HUES48 (cell line): ENCODE results near the gene DLG2.

ENCODE experiments used
- H3K27ac ChIP-seq: one replicate; pipeline ENCODE4 v1.7.0; 2013; ENCODE audit warnings: low read depth, low read length, inconsistent platforms
- H3K27me3 ChIP-seq: 2 replicates; pipeline ENCODE4 v1.6.1; 2013; ENCODE audit warnings: mild to moderate bottlenecking, low read length; ENCODE audit not compliant: control insufficient read depth, insufficient read depth
- H3K36me3 ChIP-seq: 2 replicates; pipeline ENCODE4 v1.6.1; 2013; ENCODE audit warnings: low read length; ENCODE audit not compliant: control insufficient read depth, insufficient read depth
- H3K4me1 ChIP-seq: 2 replicates; pipeline ENCODE4 v1.6.1; 2013; ENCODE audit warnings: mild to moderate bottlenecking, low read length; ENCODE audit not compliant: control insufficient read depth, insufficient read depth
- H3K4me3 ChIP-seq: 2 replicates; pipeline ENCODE4 v1.5.1; 2013; ENCODE audit warnings: mild to moderate bottlenecking, low read depth, low read length
- H3K9ac ChIP-seq: 2 replicates; pipeline ENCODE4 v1.6.1; 2013; ENCODE audit warnings: mild to moderate bottlenecking, low read depth, low read length, moderate library complexity
- H3K9me3 ChIP-seq: 2 replicates; pipeline ENCODE4 v1.6.1; 2013; ENCODE audit warnings: low read length; ENCODE audit not compliant: control insufficient read depth, insufficient read depth

The DLG2 gene

GRCh38 chr11:83813296-83813695 lies 1813.8 kb downstream of the DLG2 start:
- no peaks in the 10 kb centered on the region for H3K27me3 ChIP-seq
- no peak overlapping the region for H3K4me3 ChIP-seq

DNA sequence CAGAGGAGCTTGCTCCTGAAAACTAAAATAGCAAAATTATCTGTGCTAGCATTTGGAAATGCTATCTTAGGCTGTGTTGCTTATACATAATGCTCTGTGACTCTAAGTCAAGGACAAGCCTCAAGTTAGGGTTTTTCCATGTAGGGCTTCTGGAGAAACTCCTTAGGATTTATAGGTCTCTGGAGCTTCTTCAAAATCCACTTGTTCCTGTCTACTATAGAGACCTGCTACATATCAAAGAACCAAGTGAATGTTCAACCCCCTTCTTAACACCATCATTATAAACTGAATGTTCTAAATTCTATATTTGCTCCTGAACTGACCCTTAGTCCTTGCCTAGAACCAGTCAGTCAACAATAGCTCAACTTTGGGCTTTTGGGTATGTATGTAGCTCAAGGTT lies 1817.9 kb downstream of the DLG2 start:
- Histone ChIP-seq H3K27ac (no peak overlapping the region), H3K27me3 (no peaks in the 10 kb centered on the region), H3K4me1 (no peaks in the 10 kb centered on the region)

More at GRCh38 chr11:83813296-83813695, 1813.8 kb downstream of the DLG2 start:
- Histone ChIP-seq H3K27ac (no peak overlapping the region), H3K36me3 (no peaks in the 10 kb centered on the region), H3K9ac (no peak overlapping the region), H3K9me3 (no peaks in the 10 kb centered on the region), H3K4me1 (no peaks in the 10 kb centered on the region)

DNA sequence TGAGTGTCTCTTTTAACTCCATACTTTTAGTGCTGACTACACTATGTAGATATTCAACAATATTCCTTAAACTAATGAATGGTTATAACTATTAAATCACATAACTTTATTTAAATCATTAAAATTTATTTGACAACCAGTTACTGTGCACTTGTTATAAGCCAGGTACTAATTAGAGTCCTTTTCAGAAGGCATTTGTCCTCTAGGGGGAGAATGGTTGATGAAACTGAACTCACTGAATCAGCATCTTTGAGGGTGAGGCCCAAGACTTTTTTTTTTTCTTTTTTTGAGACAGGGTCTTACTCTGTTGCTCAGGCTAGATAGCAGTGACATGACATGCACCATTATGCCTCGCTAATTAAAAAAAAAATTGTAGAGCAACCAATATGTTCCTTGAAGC lies 1825.3 kb downstream of the DLG2 start:
- no peak overlapping the region for H3K9ac ChIP-seq
- no peak overlapping the region for H3K27ac ChIP-seq
- no peak overlapping the region for H3K4me3 ChIP-seq
- H3K4me1 ChIP-seq = no peaks in the 10 kb centered on the region
- H3K9me3 ChIP-seq = no peaks in the 10 kb centered on the region
- no peaks in the 10 kb centered on the region for H3K27me3 ChIP-seq
- H3K36me3 ChIP-seq = no peaks in the 10 kb centered on the region

More for the DNA sequence above, 1817.9 kb downstream of the DLG2 start:
- H3K36me3 ChIP-seq = no peaks in the 10 kb centered on the region
- no peaks in the 10 kb centered on the region for H3K9me3 ChIP-seq
- H3K4me3 ChIP-seq = no peak overlapping the region
- H3K9ac ChIP-seq = no peak overlapping the region

DNA sequence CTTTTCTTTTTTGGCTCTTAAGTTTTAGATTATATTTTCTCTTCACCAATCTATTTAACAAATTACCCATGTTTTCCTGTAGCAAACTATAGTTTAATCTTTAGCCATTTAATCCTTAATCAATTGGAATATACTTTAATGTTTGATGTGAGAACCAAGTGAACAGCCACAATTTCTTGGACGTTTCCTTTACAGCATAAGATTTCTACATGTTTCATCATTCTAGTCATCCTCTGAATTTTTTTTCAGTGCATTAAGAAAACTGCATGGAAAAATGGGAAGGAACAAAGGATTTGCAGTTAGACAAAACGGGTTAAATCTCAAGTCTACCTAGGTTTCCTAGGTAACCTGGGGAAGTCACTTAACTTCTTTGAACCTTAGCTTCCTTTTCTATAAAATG lies 1833.8 kb downstream of the DLG2 start:
- no peak overlapping the region for H3K9ac ChIP-seq
- H3K9me3 ChIP-seq = no peaks in the 10 kb centered on the region
- H3K4me3 ChIP-seq = no peak overlapping the region
- H3K4me1 ChIP-seq = no peaks in the 10 kb centered on the region
- no peaks in the 10 kb centered on the region for H3K27me3 ChIP-seq
- H3K27ac ChIP-seq = no peak overlapping the region
- H3K36me3 ChIP-seq = no peaks in the 10 kb centered on the region

DNA sequence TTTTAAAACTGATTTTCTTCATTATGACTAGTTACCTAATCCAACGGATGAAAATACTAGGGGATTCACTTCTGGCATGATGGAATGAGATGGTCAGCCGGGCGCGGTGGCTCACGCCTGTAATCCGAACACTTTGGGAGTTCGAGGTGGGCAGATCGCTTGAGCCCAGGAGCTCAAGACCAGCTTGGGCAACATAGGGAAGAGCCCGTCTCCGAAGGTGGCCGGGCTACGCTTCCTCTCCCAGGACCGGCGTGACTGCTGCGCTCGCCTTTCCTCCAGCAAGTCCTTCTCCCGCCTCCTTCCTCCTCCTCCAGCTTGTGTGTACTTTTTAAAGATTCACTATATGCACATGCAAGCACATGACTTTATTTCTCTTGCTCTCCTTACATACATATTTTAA lies 1835.6 kb downstream of the DLG2 start:
- Histone ChIP-seq H3K4me1 (no peaks in the 10 kb centered on the region), H3K36me3 (no peaks in the 10 kb centered on the region), H3K4me3 (no peak overlapping the region), H3K9me3 (no peaks in the 10 kb centered on the region), H3K9ac (no peak overlapping the region), H3K27ac (no peak overlapping the region), H3K27me3 (no peaks in the 10 kb centered on the region)

- no peak overlapping the region for H3K9ac ChIP-seq
- no peaks in the 10 kb centered on the region for H3K4me1 ChIP-seq
- no peaks in the 10 kb centered on the region for H3K27me3 ChIP-seq
- no peaks in the 10 kb centered on the region for H3K9me3 ChIP-seq
- no peak overlapping the region for H3K4me3 ChIP-seq
- H3K27ac ChIP-seq = no peak overlapping the region
- no peaks in the 10 kb centered on the region for H3K36me3 ChIP-seq
Measured at GRCh38 chr11:83785942-83786341, 1841.2 kb downstream of the DLG2 start.

DNA sequence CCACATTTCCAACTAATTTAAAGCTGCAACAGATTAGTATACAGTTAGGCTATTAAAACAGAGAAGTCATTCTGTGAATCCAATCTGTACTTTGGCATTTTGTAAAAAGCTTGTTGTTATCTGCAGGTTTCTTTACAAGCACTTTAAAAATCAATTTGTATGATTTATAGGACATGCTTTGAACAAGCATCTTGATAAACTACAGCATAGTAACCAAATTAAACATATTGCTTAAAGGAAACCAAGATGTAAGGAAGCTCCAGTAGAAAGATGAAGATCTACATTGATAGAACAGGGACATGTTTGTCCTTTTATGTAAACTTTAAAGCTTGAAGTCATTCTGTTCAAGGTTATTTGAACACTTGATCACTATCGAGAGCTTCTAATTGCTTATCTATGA lies 1842.7 kb downstream of the DLG2 start:
- H3K27me3 ChIP-seq = no peaks in the 10 kb centered on the region
- no peak overlapping the region for H3K9ac ChIP-seq
- H3K9me3 ChIP-seq = no peaks in the 10 kb centered on the region
- H3K27ac ChIP-seq = no peak overlapping the region
- no peak overlapping the region for H3K4me3 ChIP-seq
- no peaks in the 10 kb centered on the region for H3K36me3 ChIP-seq
- no peaks in the 10 kb centered on the region for H3K4me1 ChIP-seq

- no peaks in the 10 kb centered on the region for H3K36me3 ChIP-seq
- no peaks in the 10 kb centered on the region for H3K4me1 ChIP-seq
- H3K9me3 ChIP-seq = no peaks in the 10 kb centered on the region
- H3K9ac ChIP-seq = no peak overlapping the region
- no peak overlapping the region for H3K27ac ChIP-seq
- H3K27me3 ChIP-seq = no peaks in the 10 kb centered on the region
- H3K4me3 ChIP-seq = no peak overlapping the region
Measured at GRCh38 chr11:83782329-83782728, 1844.8 kb downstream of the DLG2 start.

DNA sequence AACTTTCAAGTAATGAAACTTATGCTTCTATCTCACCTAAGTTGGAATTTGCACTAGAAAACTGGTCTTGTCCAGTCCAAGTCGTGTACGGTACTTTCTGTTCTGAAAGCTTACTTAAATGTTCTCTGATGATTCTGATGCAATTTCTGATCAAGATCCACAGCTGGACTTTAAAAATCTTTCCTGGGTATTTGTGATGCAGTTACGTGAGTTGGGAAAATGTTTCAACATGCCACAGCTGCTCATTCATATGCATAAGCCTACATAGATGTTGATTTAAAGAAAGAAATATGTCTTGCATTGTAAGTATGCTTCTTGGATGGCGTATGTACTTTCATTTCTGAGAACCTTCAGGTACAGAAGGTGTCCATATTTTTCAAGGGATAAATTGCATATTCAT lies 1847.3 kb downstream of the DLG2 start:
- H3K9ac ChIP-seq = no peak overlapping the region
- H3K27ac ChIP-seq = no peak overlapping the region
- H3K36me3 ChIP-seq = no peaks in the 10 kb centered on the region
- no peak overlapping the region for H3K4me3 ChIP-seq
- no peaks in the 10 kb centered on the region for H3K27me3 ChIP-seq
- no peaks in the 10 kb centered on the region for H3K4me1 ChIP-seq
- H3K9me3 ChIP-seq = no peaks in the 10 kb centered on the region

GRCh38 chr11:83778596-83778995 lies 1848.5 kb downstream of the DLG2 start:
- no peak overlapping the region for H3K4me3 ChIP-seq
- H3K36me3 ChIP-seq = no peaks in the 10 kb centered on the region
- no peaks in the 10 kb centered on the region for H3K4me1 ChIP-seq
- H3K27me3 ChIP-seq = no peaks in the 10 kb centered on the region
- H3K27ac ChIP-seq = no peak overlapping the region
- no peaks in the 10 kb centered on the region for H3K9me3 ChIP-seq
- H3K9ac ChIP-seq = no peak overlapping the region

GRCh38 chr11:83773950-83774880 lies 1852.9 kb downstream of the DLG2 start:
- H3K9me3 ChIP-seq = no peaks in the 10 kb centered on the region
- H3K4me1 ChIP-seq = 0 out of 2 replicates have a peak, but pooled peaks cover 3% of the 10 kb centered on the region
- H3K27me3 ChIP-seq = no peaks in the 10 kb centered on the region
- H3K4me3 ChIP-seq = no peak overlapping the region
- H3K27ac ChIP-seq = no peak overlapping the region
- H3K9ac ChIP-seq = no peak overlapping the region
- H3K36me3 ChIP-seq = no peaks in the 10 kb centered on the region
